Bronchial epithelial cell (primary cell): ENCODE data around the gene PCLO. TPM values are rescaled to one million over a fixed set of nuclear protein-coding genes. Genes with fewer than 3 reads are reported as not detected.

Experiments used
- DNase-seq: peaks from one replicate; pipeline ENCODE4 v3.0.0-alpha.2; 2010; ENCODE audit warnings: low read depth
- FAIRE-seq: peaks from 2 replicates; lab custom pipeline; 2011; peaks lifted over from hg19 to GRCh38; lab: Jason Lieb, UNC
- H3K27me3 ChIP-seq: 2 replicates; pipeline ENCODE4 v1.5.1; 2011; ENCODE audit warnings: low read length; ENCODE audit not compliant: control insufficient read depth, insufficient read depth
- H3K36me3 ChIP-seq: 2 replicates; pipeline ENCODE4 v1.5.1; 2011; ENCODE audit warnings: low read length; ENCODE audit not compliant: control insufficient read depth, insufficient read depth
- H3K4me3 ChIP-seq: 2 replicates; pipeline ENCODE4 v1.5.1; 2011; ENCODE audit warnings: mild to moderate bottlenecking, low read depth, low read length, control low read depth
- total RNA-seq: library from RNA; depleted of rRNA; stranded (reverse); fragments of >200 nt; gene quantifications from 2 replicates; pipeline ENCODE4 v1.2.1, GENCODE V29; 2014
- TF ChIP-seq, protein P1 (sequence below): IDR thresholded peaks from 2 replicates; pipeline ENCODE4 v1.5.1; 2011; ENCODE audit warnings: mild to moderate bottlenecking, moderate library complexity, low read length, control low read depth, inconsistent platforms; ENCODE audit not compliant: insufficient read depth, severe bottlenecking

PCLO gene
- total RNA-seq, 1 donor from 2014 or later, result 0.79 TPM

DNA sequence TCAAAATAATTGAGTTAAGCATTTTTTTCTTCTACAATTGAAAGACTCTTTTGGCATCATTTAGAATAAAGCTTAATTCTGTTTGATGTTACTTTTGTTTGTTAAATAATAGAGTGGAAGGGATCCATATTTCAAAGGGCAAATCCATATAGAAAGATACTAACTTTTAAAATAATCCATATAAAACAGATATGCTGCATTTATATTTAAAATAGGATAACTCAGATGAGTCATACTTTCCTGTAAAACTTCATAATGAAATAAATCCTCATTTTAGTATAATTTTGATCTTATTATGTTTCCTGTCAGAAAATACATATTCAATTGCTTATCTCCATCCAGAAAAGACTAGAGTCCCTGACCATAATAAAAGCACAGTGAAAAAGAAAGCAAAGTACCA, 323.6 kb downstream of the PCLO start:
- FAIRE-seq (no peak), DNase-seq (no peak)
- H3K36me3 ChIP-seq, result no peaks in the 10 kb centered on the region
- TF ChIP-seq, protein P1, sequence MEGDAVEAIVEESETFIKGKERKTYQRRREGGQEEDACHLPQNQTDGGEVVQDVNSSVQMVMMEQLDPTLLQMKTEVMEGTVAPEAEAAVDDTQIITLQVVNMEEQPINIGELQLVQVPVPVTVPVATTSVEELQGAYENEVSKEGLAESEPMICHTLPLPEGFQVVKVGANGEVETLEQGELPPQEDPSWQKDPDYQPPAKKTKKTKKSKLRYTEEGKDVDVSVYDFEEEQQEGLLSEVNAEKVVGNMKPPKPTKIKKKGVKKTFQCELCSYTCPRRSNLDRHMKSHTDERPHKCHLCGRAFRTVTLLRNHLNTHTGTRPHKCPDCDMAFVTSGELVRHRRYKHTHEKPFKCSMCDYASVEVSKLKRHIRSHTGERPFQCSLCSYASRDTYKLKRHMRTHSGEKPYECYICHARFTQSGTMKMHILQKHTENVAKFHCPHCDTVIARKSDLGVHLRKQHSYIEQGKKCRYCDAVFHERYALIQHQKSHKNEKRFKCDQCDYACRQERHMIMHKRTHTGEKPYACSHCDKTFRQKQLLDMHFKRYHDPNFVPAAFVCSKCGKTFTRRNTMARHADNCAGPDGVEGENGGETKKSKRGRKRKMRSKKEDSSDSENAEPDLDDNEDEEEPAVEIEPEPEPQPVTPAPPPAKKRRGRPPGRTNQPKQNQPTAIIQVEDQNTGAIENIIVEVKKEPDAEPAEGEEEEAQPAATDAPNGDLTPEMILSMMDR, result no peak
- no peaks in the 10 kb centered on the region for H3K27me3 ChIP-seq
- H3K4me3 ChIP-seq, result no peak overlapping the region

DNA sequence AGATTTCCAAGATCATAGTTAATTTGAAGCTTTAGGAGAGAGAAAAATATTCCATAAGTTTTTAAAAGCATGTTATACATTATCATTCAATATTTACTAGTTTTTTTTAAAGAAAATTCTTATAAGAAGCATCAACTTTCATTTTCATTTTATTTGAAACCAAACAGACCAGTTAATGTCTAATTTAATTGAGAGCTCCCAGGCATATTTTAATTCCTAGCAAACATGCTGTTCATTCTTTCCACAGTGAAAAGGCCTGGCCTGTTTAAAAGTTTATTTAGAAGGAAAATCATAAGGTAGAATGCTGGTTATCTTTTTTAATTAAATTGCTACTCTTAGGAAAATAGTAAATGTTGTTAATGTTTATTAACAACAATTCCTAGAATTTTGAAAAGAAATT, 324.4 kb downstream of the PCLO start:
- Histone ChIP-seq H3K27me3 (no peaks in the 10 kb centered on the region), H3K4me3 (no peak overlapping the region), H3K36me3 (no peaks in the 10 kb centered on the region)
- DNase-seq (no peak), FAIRE-seq (no peak)
- TF ChIP-seq, protein P1, result no peak

DNA sequence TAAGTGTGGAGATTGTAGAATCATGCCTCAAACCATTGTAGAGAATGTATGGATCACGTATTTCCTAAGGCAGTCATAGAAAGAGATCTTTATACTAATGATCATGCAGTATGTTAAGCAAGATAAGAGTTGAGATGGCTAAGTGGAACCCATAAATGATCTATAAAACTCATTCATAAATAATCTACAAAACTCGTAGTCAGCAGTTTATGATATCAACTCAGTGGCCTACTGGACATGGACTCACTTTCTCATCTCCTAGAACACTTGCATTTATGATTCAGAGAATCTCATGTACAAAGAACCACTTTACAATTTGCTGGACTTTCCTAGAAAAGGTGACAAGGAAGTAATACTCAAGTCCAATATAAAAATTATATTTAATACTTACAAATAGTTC, 339.6 kb downstream of the PCLO start:
- DNase-seq, result no peak
- Histone ChIP-seq H3K36me3 (no peaks in the 10 kb centered on the region), H3K4me3 (no peak overlapping the region), H3K27me3 (no peaks in the 10 kb centered on the region)
- TF ChIP-seq, protein P1, result no peak
- no peak for FAIRE-seq

DNA sequence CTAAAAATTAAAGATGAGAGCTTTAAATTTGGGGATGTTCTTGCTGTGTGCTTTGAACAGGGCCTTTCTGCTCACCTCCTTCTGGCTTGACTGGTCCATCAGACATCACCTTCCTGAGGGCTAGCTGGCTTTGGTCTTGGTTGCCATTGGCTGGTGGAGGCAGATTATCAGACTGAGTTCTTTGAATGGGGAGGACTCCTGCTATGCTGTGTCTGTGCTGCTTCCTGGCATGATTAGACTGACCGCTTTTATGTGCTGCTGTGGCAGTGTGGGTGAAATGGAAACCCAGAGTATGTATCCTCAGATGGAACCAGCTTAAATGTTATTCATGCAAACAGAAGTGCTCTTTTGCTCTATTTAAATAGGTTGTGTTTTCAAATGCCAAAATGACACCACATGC, 341.6 kb downstream of the PCLO start:
- DNase-seq (no peak), FAIRE-seq (no peak)
- H3K36me3 ChIP-seq, result no peaks in the 10 kb centered on the region
- H3K27me3 ChIP-seq, result no peaks in the 10 kb centered on the region
- TF ChIP-seq, protein P1, result no peak
- H3K4me3 ChIP-seq, result no peak overlapping the region

DNA sequence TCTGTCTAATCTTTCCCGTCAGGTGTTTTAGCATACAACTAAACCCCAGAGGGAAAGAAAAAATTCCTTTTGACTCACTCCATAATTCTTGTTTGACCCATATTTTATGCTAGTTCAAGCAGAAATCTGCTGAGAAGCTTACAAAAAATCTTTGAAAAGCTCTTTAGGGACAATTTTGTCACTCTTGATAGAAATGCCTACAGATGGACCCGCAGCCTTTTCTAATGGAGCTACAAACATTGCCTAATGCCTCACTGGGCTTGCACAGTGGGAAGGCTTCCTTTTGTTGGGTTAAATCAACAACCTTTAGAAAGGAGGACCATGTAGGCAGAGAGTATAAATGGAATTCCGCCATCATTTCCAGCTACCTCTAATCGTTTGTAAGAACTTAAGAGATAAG, 344.5 kb downstream of the PCLO start:
- FAIRE-seq, result no peak
- no peak overlapping the region for H3K4me3 ChIP-seq
- TF ChIP-seq, protein P1, result no peak
- no peaks in the 10 kb centered on the region for H3K27me3 ChIP-seq
- no peak for DNase-seq
- no peaks in the 10 kb centered on the region for H3K36me3 ChIP-seq

DNA sequence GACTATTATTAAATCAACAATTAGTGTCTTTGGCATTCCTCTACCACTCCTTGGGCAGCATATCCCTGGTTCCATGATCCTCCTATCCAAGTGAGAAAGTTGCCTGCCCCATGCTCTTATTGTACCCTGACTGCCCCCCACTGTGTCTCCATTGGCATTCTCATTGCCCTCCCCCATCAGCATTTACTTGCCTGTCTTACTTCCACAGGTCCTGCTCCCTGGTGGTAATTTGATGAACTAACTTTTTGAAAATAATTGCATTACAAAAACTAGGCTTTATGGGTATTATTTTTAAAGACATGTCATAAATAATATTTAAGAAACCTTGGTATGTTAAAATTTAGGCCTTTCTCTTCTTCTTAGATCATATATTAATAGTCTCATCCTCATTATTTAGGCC, 346.4 kb downstream of the PCLO start:
- no peaks in the 10 kb centered on the region for H3K36me3 ChIP-seq
- H3K4me3 ChIP-seq, result no peak overlapping the region
- FAIRE-seq, result no peak
- DNase-seq, result no peak
- TF ChIP-seq, protein P1, result no peak
- no peaks in the 10 kb centered on the region for H3K27me3 ChIP-seq
